HG03025 (cell line): ENCODE results near the gene RNF183.

Experiments
- ATAC-seq: cut with Tn5 transposase; IDR thresholded peaks from one replicate; pipeline ENCODE4 v1.9.1; 2021; ENCODE audit warnings: mild to moderate bottlenecking, moderate library complexity; ENCODE audit not compliant: unreplicated experiment, low FRiP score

The RNF183 gene, protein sequence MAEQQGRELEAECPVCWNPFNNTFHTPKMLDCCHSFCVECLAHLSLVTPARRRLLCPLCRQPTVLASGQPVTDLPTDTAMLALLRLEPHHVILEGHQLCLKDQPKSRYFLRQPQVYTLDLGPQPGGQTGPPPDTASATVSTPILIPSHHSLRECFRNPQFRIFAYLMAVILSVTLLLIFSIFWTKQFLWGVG

DNA sequence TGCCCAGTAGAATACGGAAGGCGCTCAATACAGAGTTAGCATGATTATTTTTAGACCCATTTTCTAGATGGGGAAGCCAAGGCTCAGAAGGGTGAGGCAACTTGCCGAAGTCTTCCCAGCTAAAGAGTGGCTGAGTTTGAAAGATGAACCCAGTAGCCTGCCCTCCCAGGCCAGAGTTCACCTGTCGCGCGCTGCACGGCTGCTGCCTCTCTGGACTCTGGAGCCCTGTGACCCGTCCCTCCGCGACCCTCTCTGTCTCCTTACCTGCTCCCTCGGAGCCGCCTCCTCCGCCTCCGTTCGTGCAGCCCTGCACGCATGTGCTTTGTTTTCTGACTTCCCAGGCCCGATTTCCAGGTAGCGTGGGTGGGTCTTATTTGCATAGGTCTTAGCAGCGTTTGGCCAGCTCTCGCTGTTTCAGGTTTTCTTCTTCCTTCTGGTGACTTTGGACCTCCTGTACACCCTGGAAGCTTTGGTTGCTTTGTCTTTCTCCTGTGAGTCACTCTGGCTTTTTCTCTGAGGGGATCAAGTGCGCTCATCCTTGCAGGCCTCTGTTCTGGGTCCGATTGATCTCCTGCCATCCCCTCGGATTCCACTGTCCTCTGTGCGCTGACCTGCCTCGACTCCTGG lies at the start of gene RNF183:
Gene RNF183 (minus strand): TSS at position 585 of the 627 bp plus-strand sequence. CDS start 5,192 bp downstream, outside the sequence.
- no peak for ATAC-seq

DNA sequence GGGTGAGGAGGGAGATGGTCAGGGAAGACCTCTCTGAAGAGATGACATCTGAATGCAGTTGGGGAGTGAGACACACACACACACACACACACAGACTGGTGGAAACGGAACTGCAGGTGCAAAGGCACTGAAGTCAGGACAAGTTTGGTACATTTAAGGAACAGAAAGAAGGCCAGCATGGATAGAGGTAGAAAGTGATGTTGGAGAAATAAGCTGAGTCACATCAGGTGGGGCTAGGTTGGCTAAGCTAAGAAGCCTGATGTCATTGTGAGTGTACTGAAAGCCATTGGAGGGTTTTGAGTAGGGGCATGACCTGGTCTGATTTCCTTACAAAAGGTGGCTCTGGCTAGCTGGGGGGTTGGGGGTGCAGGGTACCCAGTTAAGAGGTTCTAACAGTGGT lies 49.2 kb upstream of the RNF183 start:
- ATAC-seq, result no peak

DNA sequence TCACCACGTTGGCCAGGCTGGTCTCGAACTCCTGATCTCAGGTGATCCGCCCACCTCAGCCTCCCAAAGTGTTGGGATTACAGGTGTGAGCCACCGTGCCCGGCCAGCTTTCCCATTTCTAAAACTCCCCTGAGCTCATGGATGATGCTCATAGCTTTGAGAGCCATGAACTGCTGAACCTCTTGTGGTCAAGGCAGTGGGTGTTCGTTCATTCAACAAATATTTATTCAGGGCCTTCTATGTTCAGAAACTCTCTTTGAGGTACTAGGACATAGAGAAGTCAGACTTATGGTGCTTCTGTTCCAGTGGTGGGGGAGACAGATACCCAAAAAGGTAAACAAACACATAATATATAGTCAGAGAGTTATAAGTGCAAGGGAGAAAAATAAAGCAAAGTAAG lies 48.8 kb upstream of the RNF183 start:
- ATAC-seq, result no peak

DNA sequence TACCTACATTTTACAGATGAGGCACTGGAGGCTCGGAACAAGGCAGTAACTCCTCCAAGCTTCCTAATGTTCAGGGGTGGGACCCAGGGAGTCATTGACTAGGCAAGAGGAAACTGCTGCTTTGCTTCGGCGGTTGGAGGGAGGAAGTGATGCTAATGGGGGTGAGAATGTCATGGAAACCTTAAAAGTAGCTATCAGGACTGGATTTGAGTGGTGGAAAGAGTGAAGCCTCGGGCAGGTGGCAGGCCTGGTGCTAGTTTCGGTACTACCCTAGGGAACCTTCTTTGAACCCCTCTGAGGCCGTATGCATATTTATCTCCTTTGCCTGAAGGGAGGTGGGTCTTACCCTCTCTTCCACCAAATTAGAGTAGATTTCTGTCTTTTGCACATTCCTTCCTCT lies 47.8 kb upstream of the RNF183 start:
- ATAC-seq, result no peak

DNA sequence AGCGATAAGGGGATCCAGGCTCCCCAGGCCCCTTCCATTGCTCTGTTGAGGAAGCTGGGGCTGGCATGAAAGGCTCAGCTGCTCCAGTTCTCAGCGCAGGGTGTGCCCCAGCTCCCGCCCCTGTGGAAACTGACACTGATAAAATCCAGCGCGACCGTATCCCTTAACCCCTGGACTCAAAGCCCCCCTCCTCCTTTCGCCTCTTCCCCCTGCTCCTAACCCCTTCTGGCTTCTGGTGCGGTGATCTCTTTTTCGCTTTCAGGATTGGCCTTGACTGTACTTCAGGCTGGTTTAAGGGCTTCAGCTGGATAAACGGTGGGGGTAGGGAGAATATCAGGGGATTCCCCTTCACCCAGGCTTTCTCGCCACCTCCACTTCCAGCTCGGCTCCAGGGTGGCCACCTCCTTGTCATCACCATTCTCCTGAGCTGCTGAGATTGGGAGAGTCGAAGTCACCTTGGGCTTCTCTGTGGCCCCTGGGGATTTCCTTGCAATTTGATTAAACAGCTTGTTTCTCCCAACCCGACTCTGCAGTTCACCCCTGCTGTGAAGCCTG lies 47.0 kb upstream of the RNF183 start:
- ATAC-seq, result peak; percentile 16

DNA sequence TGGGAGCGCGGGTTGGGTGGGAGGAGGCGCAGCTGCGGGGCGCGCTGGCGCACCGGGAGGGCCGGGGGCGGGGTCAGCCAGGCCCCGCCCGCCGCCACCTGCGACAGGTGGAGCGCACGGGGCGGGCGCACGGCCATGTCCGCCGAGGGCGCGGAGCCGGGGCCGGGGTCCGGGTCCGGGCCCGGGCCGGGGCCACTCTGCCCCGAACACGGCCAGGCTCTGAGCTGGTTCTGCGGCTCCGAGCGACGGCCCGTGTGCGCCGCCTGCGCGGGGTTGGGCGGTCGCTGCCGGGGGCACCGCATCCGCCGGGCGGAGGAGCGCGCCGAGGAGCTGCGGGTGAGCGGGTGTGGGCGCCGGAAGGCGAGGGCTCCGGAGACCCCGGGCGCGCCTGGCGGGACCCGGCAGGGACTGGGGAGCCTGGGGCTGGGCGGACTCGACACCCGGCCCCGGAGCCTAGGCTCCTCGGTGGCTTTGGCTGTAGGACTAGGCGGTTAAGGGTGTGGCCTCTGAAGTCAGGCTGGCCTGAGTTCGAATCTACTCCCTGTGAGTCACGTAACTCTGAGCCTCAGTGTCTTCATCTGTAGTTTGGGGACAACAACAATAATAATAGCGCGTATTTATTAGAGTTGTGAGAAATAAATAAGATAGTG lies 46.4 kb upstream of the RNF183 start, which contains the start of gene BSPRY:
Gene BSPRY (plus strand): TSS at position 97 of the 650 bp plus-strand sequence. CDS start 39 bp downstream, at position 136.
- ATAC-seq, result peak; percentile 38

DNA sequence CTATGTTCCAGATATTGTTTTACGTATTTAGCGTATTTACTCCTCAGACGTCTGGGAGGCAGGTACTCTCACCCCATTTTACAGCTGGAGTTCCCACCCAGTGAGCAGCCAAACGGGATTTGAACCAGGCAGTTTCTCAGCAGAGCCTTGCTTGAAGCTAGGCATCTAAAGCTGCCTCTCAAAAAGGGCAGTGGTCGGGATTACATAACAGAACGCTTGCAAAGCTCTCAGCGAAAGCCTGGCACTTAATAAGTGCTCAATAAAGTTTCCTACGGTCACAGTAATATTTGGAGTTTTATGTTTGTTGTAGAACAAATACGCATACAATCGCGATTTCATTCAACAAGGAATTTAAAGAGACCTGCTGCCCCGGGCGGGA lies 45.9 kb upstream of the RNF183 start:
- no peak for ATAC-seq

DNA sequence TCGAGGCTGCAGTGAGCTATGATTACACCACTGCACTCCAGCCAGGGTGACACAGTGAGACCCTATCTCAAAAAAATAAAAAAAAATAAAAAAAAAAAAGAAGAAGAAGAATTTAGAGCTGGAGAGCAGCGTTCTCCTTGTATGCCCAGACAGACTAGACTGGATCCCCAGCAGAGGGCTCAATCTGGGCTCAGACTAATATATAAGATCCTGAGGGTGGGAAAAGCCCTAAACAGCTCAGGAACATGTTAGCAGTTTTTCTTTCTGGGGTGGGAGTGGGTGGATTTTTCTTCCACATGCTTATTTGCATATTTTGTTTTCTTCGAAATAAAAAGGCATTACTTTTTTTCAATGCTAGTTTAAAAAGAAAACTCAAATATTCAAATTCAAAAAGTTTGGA lies 45.3 kb upstream of the RNF183 start:
- ATAC-seq, result no peak

DNA sequence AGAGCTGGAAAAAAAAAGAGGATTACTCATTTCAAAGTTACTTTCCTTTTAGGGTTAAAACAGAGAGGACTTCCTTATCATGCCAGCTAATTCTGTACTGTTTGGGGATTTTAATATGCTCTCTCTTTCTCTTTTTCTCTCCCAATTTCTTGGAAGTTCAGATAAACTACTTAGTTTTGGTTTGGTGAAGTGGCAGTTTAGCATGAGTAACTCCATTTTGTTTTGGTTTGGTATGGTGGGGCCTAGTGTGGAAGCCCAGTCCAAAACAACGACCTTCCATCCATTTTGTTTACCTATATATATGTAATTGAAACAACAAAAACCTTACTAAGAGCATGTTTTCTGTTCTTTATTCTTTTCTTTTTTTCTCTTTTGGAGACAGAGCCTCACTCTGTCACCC lies 42.5 kb upstream of the RNF183 start:
- no peak for ATAC-seq

DNA sequence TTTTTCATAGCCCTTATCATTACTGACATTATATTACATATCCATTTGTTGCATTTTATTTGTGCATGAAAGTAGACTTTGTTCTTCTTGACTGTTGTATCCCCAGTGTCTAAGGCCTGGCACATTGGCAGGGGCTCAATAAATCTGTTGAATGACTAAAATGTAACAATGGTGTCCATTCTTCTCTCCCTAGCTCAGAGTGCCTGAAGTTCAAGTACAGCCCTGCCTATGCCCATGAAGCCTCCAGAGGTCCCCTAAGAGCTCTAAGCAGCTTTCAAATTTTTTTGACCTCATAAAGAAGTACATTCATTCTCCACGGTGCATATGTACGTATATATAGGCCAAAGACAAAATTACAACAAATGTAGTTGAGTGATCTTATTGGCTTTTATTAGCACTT lies 42.0 kb upstream of the RNF183 start:
- no peak for ATAC-seq

DNA sequence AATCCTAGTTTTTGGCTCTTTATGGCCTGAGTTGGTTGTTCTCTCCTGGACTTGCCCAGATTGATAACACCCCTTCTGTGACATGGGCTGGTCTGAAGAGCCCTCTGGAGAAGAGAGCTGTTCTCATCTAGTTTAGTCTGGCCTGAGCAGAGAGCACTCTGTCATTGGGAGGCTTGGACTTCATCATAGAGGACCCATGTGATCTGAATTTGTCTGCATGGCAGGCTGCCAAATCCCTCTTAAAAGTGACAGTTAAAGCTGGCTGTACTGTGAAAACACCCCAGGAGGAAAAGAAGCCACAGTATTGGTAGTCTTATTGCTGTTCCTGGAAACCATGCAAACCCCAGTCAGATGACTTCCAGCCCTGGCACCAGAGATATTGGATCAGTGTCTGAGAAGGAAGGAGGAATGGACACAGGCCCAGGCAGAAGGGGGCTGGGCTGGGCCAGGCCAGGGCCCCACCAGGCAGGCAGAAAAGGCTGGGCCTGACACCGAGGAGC lies 40.6 kb upstream of the RNF183 start:
- no peak for ATAC-seq

DNA sequence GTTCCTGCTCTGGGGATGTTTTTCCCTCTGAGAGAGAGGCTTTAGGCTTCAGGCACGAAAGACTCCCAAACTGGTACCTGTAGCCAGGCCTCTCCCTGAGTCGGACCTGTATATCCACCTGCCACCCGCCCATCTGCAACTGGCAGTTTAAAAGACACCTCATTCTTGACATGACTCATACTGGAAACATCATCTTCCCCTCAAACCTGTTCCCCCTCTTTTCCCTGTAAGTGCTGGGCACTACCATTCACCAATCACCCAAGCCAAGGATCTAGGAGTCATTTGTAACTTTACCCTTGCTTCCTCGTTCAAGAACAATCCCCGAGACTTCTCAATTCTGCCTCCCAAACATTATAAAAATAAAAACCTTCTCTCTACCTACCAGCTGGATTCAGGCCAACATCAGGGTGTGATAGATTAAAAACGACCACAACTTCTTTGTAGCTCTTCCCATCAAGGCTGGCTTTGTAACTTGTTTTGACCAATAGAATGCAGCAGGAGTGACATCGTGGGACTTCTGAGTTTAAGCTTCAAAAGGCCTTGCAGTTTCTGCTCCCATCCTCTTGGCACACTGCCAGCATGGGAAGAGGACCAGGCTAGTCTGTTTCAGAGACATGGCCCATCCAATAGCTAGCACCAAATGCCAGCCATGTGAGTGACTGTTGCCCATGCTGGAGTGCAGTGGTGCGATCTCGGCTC lies 38.7 kb upstream of the RNF183 start:
- no peak for ATAC-seq

DNA sequence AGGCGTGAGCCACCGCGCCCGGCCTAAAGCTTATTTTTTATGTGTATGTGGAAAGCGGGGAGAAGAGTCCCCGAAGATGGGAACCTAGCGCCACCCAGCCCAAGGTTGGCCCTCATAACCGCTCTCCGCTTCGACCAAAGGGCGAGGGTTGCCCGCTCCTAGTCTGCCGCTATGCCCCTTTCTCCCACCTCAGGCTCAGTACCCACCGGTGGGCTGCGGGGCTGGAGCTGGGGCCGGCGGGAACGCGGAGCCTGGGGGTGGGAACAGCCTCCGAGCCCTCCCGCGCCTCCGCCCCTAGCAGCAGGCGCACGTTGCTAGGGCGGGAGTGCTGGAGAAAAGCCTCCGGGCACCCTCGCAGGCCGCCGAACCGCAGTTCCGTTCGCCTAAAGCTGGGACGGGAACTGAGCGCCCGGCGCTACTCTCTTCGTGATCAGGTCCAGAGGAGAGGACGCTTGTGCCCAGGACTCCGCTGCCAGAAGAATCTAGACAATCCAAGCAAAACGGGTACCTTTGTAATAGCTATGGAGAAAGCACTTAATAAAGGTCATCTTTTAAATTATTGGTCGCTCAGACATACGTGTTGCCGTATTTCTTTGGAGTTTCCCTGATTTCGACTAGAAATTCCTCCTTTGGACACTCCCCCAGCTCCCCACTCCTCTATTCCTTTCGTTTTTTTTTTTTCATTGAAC lies 37.0 kb upstream of the RNF183 start, which contains the start of gene WDR31:
Gene WDR31 (minus strand): TSS at position 265 of the 689 bp plus-strand sequence. CDS start 8,253 bp downstream, outside the sequence.
- peak; percentile 93 for ATAC-seq

DNA sequence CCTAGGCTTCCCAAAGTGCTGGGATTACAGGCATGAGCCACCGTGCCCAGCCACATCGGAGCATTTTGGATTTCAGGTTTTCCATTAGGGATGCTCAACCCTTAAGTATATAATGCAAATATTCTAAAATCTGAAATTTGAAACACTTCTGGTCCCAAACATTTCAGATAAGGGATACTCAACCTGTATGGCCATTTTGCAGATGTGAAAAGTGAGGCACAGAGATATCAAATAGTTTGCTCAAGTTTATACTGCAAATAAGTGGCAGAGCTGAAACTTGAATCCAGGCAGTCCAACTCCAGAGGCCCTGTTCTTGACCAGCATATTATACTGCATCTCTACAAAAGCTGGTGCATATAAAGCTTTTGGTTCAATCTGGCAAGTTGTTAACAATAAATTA lies 34.5 kb upstream of the RNF183 start:
- ATAC-seq, result no peak

DNA sequence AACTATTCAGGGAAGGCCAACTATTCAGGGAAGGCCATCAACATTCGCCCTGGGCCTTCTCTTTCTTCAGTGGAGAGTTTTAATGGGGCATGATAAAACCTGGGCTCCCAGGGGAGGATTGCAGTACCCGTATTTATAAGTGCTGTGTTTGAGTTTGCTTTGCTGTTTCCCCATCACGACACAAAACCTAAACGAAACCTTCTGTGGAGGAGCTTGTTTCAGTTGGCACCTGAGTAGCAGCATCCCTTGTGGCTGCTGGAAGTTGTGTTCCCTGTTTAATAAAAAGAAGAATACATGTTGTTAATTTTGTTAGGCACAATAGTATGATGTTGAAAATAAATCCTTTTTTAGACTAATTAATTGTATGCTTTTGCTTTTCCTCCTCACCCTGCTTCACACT lies 28.6 kb upstream of the RNF183 start:
- no peak for ATAC-seq

DNA sequence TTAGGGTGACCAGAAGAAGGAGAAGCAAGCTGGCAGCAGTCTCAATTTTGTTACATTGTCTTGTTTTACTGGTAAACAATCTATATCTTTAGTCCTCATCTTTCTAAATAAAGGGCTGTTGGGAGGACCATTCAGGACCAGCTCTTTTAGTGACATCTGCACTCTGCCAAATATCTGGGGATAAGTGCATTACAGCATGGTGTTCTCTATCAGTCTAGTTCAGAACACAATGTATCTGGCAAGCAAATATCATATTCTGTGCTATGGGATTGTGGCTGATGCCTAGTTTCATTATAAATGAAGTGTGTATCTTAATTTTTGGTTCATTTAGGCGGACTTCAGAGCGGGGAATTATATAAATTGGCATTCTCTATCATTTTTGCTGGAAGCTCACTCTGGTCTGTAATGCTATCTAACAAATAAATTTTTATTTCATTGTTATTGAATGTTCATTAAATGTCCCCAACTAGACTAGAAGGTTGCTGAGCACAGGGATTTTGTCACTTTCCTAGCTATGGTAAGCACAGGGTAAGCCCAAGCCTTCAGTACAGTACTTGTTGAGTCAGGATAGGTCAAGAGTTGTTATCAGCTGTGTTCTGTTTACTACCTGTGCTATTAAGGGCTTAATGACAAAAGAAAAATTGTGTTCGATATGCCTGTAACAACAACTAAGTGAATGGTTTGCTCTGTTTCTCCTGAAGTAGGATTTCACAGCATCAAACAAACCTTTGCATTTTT lies 25.0 kb upstream of the RNF183 start:
- no peak for ATAC-seq

DNA sequence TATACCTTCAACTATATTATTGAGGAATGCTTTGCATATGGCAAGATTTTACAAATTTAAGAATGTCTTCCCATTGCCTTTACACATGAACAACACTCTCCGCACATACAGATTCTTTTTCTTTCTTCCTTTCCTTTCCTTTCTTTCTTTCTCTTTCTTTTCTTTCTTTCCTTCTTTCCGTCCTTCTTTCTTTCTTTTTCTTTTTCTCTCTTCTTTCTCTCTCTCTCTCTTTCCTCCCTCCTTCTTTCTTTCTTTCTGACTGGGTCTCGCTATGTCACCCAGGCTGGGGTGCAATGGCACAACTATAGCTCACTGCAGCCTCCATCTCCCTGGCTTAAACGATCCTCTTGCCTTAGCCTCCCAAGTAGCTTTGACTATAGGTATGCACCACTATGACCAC lies 23.1 kb upstream of the RNF183 start:
- no peak for ATAC-seq

DNA sequence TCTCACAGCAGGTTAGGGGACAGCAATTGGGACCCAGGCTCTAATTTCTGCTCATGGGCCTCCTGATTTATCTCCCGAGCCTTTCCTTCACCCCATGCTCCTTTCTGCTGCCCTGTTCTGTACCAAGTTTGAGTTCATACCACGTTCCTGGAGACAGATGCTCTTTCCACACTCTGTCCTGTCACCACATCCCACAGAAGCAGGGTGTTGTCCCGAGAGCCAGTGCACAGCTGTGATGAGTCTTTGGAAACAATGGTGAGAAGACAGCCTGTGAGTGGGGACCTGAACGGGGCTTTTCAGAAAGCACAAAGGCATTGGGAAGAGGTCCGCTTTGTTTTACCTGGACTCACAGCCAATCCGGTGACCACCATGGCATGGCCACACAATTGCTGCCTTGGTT lies 19.5 kb upstream of the RNF183 start:
- ATAC-seq, result no peak

DNA sequence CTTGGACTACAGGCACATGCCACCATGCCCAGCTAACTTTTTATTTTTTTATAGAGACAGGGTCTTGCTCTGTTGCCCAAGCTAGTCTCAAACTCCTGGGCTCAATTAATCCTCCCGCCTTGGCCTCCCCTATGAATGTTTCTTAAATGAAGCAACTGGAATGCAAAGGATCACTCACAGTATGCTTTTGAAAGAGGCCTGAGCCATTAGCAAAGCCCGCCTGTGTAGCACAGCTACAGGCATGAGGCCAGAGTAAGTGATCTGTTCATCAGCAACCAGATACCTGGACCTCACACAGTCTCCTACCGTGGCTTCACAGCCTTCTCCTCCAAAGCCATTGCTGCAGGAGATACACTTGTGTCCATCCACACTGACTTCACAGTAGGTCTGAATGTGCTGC lies 16.9 kb upstream of the RNF183 start:
- ATAC-seq, result no peak
